Mesenchymal stem cell (in vitro differentiated cells and primary cell): ENCODE measurements around the gene SRRM4.

Experiments used
- DNase-seq: peaks from one replicate; pipeline ENCODE4 v3.0.0-alpha.2; 2013
- H2AFZ ChIP-seq: one replicate; pipeline ENCODE4 v1.6.1; 2013; ENCODE audit warnings: low read depth, mild to moderate bottlenecking, control low read depth, inconsistent platforms, low read length, moderate library complexity
- H2AK5ac ChIP-seq: 2 replicates; pipeline ENCODE4 v1.6.1; 2013; ENCODE audit warnings: low read length, moderate library complexity, mild to moderate bottlenecking, inconsistent platforms; ENCODE audit not compliant: severe bottlenecking
- H2BK120ac ChIP-seq: one replicate; pipeline ENCODE4 v1.6.1; 2013; ENCODE audit warnings: low read depth, mild to moderate bottlenecking, inconsistent platforms, low read length, moderate library complexity
- H2BK12ac ChIP-seq, 2 experiments: one replicate each; pipeline ENCODE4 v1.6.1; 2013; ENCODE audit warnings: inconsistent platforms in 2 of 2, low read length in 2 of 2, mild to moderate bottlenecking in 2 of 2, moderate library complexity in 2 of 2, control low read depth in 1 of 2
- H2BK15ac ChIP-seq: one replicate; pipeline ENCODE4 v1.6.1; 2013; ENCODE audit warnings: mild to moderate bottlenecking, low read depth, inconsistent platforms; ENCODE audit not compliant: poor library complexity, severe bottlenecking
- H2BK5ac ChIP-seq: 2 replicates; pipeline ENCODE4 v1.6.1; 2013; ENCODE audit warnings: low read depth, mild to moderate bottlenecking, low read length, control low read depth, inconsistent platforms; ENCODE audit not compliant: poor library complexity, severe bottlenecking
- H3K14ac ChIP-seq, 2 experiments: one replicate each; pipeline ENCODE4 v1.6.1; 2013; ENCODE audit warnings: inconsistent platforms in 2 of 2, low read length in 2 of 2, control low read depth in 1 of 2, mild to moderate bottlenecking in 1 of 2, moderate library complexity in 1 of 2
- H3K18ac ChIP-seq, 2 experiments: one replicate each; pipeline ENCODE4 v1.6.1; 2013; ENCODE audit warnings: inconsistent platforms in 2 of 2, low read length in 2 of 2, control low read depth in 1 of 2, low read depth in 1 of 2, mild to moderate bottlenecking in 1 of 2
- H3K23ac ChIP-seq, 2 experiments: one replicate each; pipeline ENCODE4 v1.6.1; 2013; ENCODE audit warnings: inconsistent platforms in 2 of 2, low read length in 2 of 2, mild to moderate bottlenecking in 2 of 2, moderate library complexity in 2 of 2, control low read depth in 1 of 2
- H3K27ac ChIP-seq: 2 replicates; pipeline ENCODE4 v1.5.1; 2013; ENCODE audit warnings: mild to moderate bottlenecking, moderate library complexity, low read length, control low read depth, inconsistent platforms; ENCODE audit not compliant: poor library complexity, severe bottlenecking
- H3K27me3 ChIP-seq, 2 experiments: 2 replicates each; pipeline versions ENCODE4 v1.6.1 to v1.7.0; 2013; ENCODE audit warnings: low read length in 2 of 2, mild to moderate bottlenecking in 2 of 2, moderate library complexity in 2 of 2, control low read depth in 1 of 2, inconsistent platforms in 1 of 2; ENCODE audit not compliant: control insufficient read depth in 1 of 2, insufficient read depth in 1 of 2
- H3K36me3 ChIP-seq, 2 experiments: 2 replicates each; pipeline versions ENCODE4 v1.6.1 to v1.7.0; 2013; ENCODE audit warnings: low read length in 2 of 2, control low read depth in 1 of 2, inconsistent platforms in 1 of 2, low read depth in 1 of 2, mild to moderate bottlenecking in 1 of 2; ENCODE audit not compliant: insufficient read depth in 2 of 2, control insufficient read depth in 1 of 2
- H3K4ac ChIP-seq, 2 experiments: one replicate each; pipeline ENCODE4 v1.6.1; 2013; ENCODE audit warnings: inconsistent platforms in 2 of 2, low read length in 2 of 2, mild to moderate bottlenecking in 2 of 2, moderate library complexity in 2 of 2, control low read depth in 1 of 2, low read depth in 1 of 2
- H3K4me1 ChIP-seq: 2 replicates; pipeline ENCODE4 v1.6.1; 2013; ENCODE audit warnings: low read depth, low read length, control low read depth; ENCODE audit not compliant: control insufficient read depth, insufficient read depth
- H3K4me2 ChIP-seq: 2 replicates; pipeline ENCODE4 v1.6.1; 2013; ENCODE audit warnings: low read length, mild to moderate bottlenecking, inconsistent platforms; ENCODE audit not compliant: poor library complexity, severe bottlenecking
- H3K4me3 ChIP-seq, 2 experiments: 2 replicates each; pipeline versions ENCODE4 v1.5.1 to v1.7.0; 2013; ENCODE audit warnings: low read length in 2 of 2, mild to moderate bottlenecking in 2 of 2, control low read depth in 1 of 2, low read depth in 1 of 2; ENCODE audit not compliant: insufficient read depth in 1 of 2
- H3K79me1 ChIP-seq: replicated peaks from 2 replicates; pipeline ENCODE4 v1.6.1; 2013; ENCODE audit warnings: mild to moderate bottlenecking, control low read depth, low read length, inconsistent platforms; ENCODE audit not compliant: poor library complexity, severe bottlenecking
- H3K9ac ChIP-seq: 2 replicates; pipeline ENCODE4 v1.7.0; 2013; ENCODE audit warnings: mild to moderate bottlenecking, low read length, moderate library complexity
- H3K9me3 ChIP-seq: 2 replicates; pipeline ENCODE4 v1.7.0; 2013; ENCODE audit warnings: mild to moderate bottlenecking, low read length; ENCODE audit not compliant: control insufficient read depth
- H4K8ac ChIP-seq: one replicate; pipeline ENCODE4 v1.6.1; 2013; ENCODE audit warnings: inconsistent platforms, mild to moderate bottlenecking, low read length, moderate library complexity
- H4K91ac ChIP-seq: one replicate; pipeline ENCODE4 v1.6.1; 2013; ENCODE audit warnings: mild to moderate bottlenecking, low read length, inconsistent platforms
- WGBS: methylation state at CpG from one replicate; pipeline ENCODE4 v1.1.7; 2013; ENCODE audit warnings: mixed read lengths; 5-methylcytosine and 5-hydroxymethylcytosine counted together

Gene SRRM4

DNA sequence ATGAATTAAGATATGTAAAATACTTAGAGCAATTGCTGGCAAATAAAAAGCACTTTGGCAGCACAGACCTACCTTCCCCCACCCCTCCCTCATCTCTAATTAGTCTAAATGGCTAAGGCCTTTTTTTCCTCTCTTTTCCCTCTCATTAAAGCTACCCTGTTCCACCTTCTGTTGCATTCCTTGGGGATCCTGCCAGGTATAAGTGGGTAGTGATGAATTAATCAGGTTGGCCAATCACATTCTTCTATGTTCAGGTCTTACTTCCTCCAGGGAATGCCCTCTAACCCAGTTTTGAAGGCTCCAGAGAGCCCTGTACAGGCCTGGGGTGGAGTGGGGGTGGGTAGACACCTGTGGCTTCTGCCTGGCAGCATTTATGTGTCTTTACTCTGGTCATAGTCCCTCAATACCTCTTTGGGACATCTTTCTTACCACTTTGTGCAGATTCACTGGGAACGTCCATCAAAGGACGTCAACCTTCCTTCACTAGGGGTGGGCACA lies 225.8 kb downstream of the SRRM4 start:
- Histone ChIP-seq H2AFZ (no peak overlapping the region), H3K4me2 (no peak overlapping the region), H3K27ac (no peak overlapping the region), H2BK5ac (no peak overlapping the region), H2BK120ac (no peak overlapping the region), H3K18ac (no peak overlapping the region), H3K36me3 (no peaks in the 10 kb centered on the region), H3K4me1 (no peaks in the 10 kb centered on the region), H3K14ac (no peak overlapping the region), H3K79me1 (no peaks in the 10 kb centered on the region), H4K91ac (no peak overlapping the region), H3K4ac (no peak overlapping the region), H4K8ac (no peak overlapping the region), H3K4me3 (no peak overlapping the region), H3K9ac (no peak overlapping the region), H2AK5ac (no peak overlapping the region), H2BK12ac (no peak overlapping the region), H2BK15ac (no peak overlapping the region), H3K9me3 (no peaks in the 10 kb centered on the region), H3K23ac (no peak overlapping the region), H3K27me3 (peaks cover 0 to 3% of the 10 kb centered on the region in 2 experiments)
- WGBS: 93% methylated on average over 2 of the region's 2 CpGs
- DNase-seq: no peak

DNA sequence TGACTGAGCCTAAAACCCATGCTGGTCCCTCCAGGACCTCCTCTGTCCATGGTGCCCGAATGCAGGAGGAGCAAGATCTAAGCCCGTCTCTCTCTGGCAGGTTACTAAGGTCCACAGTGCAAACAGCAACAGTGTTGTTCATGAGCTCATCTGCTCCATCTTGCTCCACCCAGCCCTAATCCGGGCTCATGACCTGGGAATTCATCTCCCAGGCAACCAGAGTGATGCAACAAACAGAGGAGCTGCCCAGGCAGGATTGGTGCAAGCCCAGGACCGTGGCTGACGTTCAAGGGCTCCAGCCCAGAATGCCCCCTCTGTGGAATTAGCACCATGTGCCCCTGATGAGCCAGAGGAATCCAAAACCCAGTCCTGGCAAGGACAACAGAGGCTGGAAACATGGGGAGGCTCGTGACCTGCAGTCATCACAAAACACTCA lies 227.3 kb downstream of the SRRM4 start:
- no peak overlapping the region for H3K27ac ChIP-seq
- peak overlapping the region in 1 of 2 experiments; percentile 23 for H3K14ac ChIP-seq
- no peak overlapping the region for H2BK5ac ChIP-seq
- H2AFZ ChIP-seq: no peak overlapping the region
- H3K4ac ChIP-seq: no peak overlapping the region
- no peaks in the 10 kb centered on the region for H3K36me3 ChIP-seq
- H2AK5ac ChIP-seq: no peak overlapping the region
- no peak overlapping the region for H2BK120ac ChIP-seq
- WGBS: 55% methylated on average over 6 of the region's 6 CpGs
- no peak overlapping the region for H3K23ac ChIP-seq
- H4K91ac ChIP-seq: no peak overlapping the region
- H4K8ac ChIP-seq: no peak overlapping the region
- no peaks in the 10 kb centered on the region for H3K79me1 ChIP-seq
- peak overlapping the region; percentile 87 for H3K9ac ChIP-seq
- no peak overlapping the region for H3K18ac ChIP-seq
- no peaks in the 10 kb centered on the region for H3K9me3 ChIP-seq
- H3K27me3 ChIP-seq: peaks cover 0 to 3% of the 10 kb centered on the region in 2 experiments
- no peak overlapping the region for H2BK15ac ChIP-seq
- H3K4me2 ChIP-seq: no peak overlapping the region
- no peak overlapping the region for H2BK12ac ChIP-seq
- H3K4me3 ChIP-seq: peak overlapping the region in 1 of 2 experiments; percentile 34
- peak; percentile 85 for DNase-seq
- H3K4me1 ChIP-seq: no peaks in the 10 kb centered on the region

DNA sequence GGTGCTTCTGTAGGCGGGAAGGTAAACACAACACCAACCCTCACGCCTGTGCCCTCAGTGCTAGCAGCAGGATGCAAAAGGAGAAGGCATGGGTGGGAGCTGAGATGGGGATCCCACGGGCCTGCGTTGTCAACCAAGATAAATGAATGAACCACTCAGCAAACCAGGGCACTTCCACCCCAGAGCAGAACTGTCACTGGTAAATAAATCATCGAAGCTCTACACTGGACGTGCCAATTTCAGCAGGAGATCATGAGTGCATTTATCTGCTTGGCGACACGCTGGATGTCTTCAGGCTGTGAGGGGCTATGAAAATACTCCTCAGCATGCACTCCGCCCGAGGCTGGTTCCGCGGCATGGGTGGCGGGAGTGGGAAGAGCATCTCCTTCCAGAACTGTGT lies 230.5 kb downstream of the SRRM4 start:
- Histone ChIP-seq H2BK12ac (no peak overlapping the region), H4K91ac (no peak overlapping the region), H2BK15ac (no peak overlapping the region), H3K36me3 (no peaks in the 10 kb centered on the region), H2BK5ac (no peak overlapping the region), H3K4ac (no peak overlapping the region), H4K8ac (no peak overlapping the region), H2AFZ (no peak overlapping the region), H3K79me1 (no peaks in the 10 kb centered on the region), H3K14ac (peak overlapping the region in 1 of 2 experiments; percentile 33), H3K9me3 (no peaks in the 10 kb centered on the region), H3K18ac (no peak overlapping the region), H3K9ac (no peak overlapping the region), H3K4me1 (no peaks in the 10 kb centered on the region), H2BK120ac (no peak overlapping the region), H2AK5ac (no peak overlapping the region), H3K27ac (no peak overlapping the region), H3K4me3 (no peak overlapping the region), H3K4me2 (no peak overlapping the region), H3K23ac (no peak overlapping the region), H3K27me3 (peaks cover 0 to 6% of the 10 kb centered on the region in 2 experiments)
- WGBS: 79% methylated on average over 13 of the region's 13 CpGs
- DNase-seq: no peak
